Skin epidermis (tissue), 12 donors: ENCODE measurements around the gene HOXC12.

Experiments used
- H3K27ac ChIP-seq, 21 experiments: fragments of 200-600 bp; sonication (generic) in 11 of 21; one replicate each; pipeline ENCODE4 v1.5.0; 2020; ENCODE audit warnings: mild to moderate bottlenecking in 3 of 21, inconsistent platforms in 2 of 21, moderate library complexity in 2 of 21
- H3K4me3 ChIP-seq, 7 experiments: fragments of 200-600 bp; sonication (generic) in 2 of 7; one replicate each; pipeline ENCODE4 v1.5.0; 2020; ENCODE audit warnings: inconsistent platforms in 2 of 7, mild to moderate bottlenecking in 2 of 7, moderate library complexity in 1 of 7

HOXC12 gene

DNA sequence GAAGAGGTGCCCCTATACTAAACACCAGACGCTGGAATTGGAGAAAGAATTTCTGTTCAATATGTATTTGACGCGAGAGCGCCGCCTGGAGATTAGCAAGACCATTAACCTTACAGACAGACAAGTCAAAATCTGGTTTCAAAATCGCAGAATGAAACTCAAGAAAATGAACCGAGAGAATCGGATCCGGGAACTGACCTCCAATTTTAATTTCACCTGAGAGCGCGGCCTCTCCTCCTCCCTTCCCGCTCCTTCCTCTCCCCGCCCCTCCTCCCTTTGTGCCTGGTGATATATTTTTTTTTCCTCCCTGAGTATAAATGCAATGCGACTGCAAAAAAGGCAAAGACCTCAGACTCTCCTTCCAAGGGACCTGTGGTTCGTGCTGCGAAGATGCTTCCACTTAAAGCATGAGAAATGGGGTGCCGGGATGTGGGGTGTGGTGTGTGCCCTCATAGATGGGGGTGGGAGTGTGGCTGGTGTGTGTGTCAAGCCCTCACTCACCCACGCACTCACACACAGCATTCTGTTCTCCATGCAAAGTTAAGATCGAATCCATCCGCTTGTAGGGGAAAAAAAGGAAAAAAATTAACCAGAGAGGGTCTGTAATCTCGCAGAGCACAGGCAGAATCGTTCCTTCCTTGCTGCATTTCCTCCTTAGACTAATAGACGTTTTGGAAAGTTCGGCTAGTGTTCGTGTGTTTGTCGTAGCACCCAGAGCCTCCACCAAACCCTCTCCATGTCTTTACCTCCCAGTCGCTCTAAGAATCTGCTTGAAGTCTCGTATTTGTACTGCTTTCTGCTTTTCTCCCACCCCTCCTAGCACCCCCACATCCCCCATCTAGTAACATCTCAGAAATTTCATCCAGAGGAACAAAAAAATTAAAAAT, 34.8 kb downstream of the HOXC12 start:
- H3K27ac ChIP-seq = peak overlapping the region in 5 of 21 experiments; percentile 0 to 98 (median 53)
- no peak overlapping the region for H3K4me3 ChIP-seq

- H3K27ac ChIP-seq = peak overlapping the region in 6 of 21 experiments; percentile 12 to 98 (median 48)
- no peak overlapping the region for H3K4me3 ChIP-seq
Measured at GRCh38 chr12:53990311-53991076, 35.8 kb downstream of the HOXC12 start.

DNA sequence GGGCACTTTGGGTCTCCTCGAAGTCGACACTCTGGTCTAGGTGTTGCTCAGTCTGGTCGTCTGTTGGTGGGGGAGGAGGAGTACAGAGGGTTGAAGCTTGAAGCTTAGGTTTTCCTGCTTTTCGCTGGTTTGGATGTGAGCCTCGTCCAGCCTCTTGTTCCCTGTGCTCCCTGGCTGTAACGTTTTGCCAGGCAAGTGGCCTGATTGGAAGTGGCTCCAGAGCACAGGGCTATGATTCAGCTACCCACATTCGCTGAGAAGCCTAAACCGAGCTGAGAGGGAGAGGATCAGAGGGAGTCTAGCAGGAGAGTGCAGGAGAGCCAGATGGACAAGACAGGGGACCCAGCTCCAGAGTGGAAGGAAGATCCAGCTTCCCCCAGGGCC, 36.4 kb downstream of the HOXC12 start:
- Histone ChIP-seq H3K4me3 (no peak overlapping the region), H3K27ac (peak overlapping the region in 6 of 21 experiments; percentile 12 to 98 (median 72))

- H3K4me3 ChIP-seq = no peak overlapping the region
- H3K27ac ChIP-seq = peak overlapping the region in 4 of 21 experiments; percentile 97 to 98 (median 98)
Measured at GRCh38 chr12:53992377-53992889, 37.7 kb downstream of the HOXC12 start.

GRCh38 chr12:53993162-53994008, 38.7 kb downstream of the HOXC12 start:
- peak overlapping the region in 6 of 21 experiments; percentile 80 to 98 (median 98) for H3K27ac ChIP-seq
- H3K4me3 ChIP-seq = no peak overlapping the region

DNA sequence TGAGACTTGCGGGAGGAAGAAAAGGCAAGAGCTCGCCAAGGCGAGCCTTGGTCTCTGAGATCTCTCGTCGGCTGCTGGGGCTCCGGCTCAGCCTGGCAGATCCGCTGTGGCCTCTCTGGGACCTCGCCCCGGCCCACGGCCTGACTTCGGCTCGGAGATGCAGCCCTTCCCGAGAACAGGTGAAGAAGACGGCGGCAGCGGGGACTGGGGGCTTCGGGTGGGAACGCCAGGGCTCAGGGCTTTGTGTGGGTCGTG, 39.2 kb downstream of the HOXC12 start:
- peak overlapping the region in 10 of 21 experiments; percentile 35 to 98 (median 88) for H3K27ac ChIP-seq
- H3K4me3 ChIP-seq = peak overlapping the region in 2 of 7 experiments; percentile 33 to 54

- Histone ChIP-seq H3K27ac (peak overlapping the region in 16 of 21 experiments; percentile 35 to 98 (median 86)), H3K4me3 (peak overlapping the region in 6 of 7 experiments; percentile 33 to 54 (median 40))
Measured at GRCh38 chr12:53994264-53995001, 39.7 kb downstream of the HOXC12 start.

DNA sequence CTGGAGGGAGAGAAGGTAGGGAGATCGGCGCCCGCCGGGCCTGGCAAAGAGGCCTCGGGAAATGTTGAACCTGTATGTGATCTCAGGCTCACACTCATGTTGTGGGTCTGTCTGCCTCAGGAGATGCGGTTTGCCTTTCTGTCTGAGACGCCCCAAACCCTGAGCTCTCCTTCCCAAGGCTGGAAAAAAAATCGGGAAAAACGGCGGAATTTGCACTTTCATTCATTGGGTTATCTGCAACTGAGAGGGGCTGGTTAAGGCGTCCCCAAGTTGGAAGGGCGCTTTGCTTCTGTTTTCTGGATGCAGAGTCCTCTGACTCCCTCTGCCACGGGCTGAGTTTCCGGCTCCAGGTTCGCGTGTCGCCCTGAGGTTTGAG, 40.3 kb downstream of the HOXC12 start:
- peak overlapping the region; percentile 31 to 54 (median 39) for H3K4me3 ChIP-seq
- peak overlapping the region in 17 of 21 experiments; percentile 28 to 98 (median 85) for H3K27ac ChIP-seq

- Histone ChIP-seq H3K27ac (peak overlapping the region in 20 of 21 experiments; percentile 11 to 98 (median 82)), H3K4me3 (peak overlapping the region; percentile 31 to 54 (median 39))
Measured at GRCh38 chr12:53995378-53996239, 40.9 kb downstream of the HOXC12 start.

DNA sequence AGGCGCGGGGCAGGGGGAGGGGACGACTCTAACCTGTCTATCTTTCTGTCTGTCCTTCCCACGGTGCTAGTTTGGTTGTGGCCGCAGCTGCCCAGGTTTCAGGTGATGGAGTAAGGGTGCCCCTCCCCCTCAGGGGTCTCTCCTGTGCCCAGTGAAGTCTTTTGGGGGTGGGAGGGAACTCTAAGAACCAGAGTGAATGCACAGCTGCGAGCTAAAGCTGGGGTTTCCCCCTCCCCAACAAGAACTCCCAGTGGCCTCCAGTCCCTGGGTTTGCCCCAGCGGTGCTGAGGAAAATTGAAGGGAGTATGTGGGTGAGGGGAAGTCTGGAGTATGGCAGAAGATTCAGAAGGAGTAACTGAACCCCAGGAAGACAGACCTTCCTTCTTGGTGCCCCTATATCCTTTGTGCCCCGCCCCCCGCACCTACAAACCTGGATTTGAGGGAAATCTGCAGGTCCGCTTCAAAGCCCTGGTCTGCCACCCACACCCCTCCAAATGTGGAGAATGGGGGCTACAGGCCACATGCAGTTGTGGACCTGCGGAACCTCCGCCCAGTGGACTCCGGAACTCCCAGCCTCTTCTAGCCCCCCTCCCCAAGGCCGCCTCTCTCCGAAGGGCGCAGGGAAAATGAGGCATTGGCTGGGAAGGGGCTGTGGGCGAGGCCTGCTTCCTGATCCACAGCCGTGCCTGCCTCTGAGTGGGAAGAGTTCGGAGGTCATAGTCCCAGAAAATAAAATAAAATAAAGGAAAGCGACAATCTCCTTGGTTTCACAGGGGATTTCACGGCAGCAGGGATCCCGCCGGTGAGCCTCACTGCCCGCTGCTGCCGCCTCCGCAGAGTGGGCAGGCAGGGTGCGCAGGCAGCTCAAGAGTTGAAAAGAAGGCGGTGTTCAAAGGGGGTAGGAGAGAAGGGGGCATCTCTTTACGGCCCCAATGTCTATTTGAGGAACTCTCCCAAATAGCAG, 41.8 kb downstream of the HOXC12 start:
- Histone ChIP-seq H3K27ac (peak overlapping the region in 18 of 21 experiments; percentile 11 to 98 (median 84)), H3K4me3 (peak overlapping the region; percentile 31 to 54 (median 39))

- Histone ChIP-seq H3K4me3 (peak overlapping the region in 1 of 7 experiments; percentile 4), H3K27ac (peak overlapping the region in 12 of 21 experiments; percentile 1 to 98 (median 84))
Measured at GRCh38 chr12:53997204-53998109, 42.8 kb downstream of the HOXC12 start.

GRCh38 chr12:53998110-53998899, 43.6 kb downstream of the HOXC12 start:
- Histone ChIP-seq H3K27ac (peak overlapping the region in 8 of 21 experiments; percentile 40 to 98 (median 94)), H3K4me3 (peak overlapping the region in 1 of 7 experiments; percentile 64)

DNA sequence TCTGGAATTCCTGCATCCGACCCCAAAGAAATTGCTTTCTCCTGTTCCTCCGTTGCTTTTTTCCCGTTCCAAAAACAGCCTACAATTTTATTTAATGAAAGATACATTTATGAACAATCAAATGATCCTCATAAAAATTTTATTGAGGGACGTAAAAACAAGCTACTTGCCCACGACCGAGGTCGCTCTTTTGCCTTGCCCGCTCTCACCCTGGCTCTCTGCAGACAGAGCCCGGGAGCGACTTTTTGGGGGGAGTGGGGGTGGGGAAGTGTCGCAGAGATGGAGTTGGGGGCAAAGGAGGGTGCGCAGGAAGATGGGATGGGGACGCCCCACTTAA, 44.2 kb downstream of the HOXC12 start:
- peak overlapping the region in 8 of 21 experiments; percentile 88 to 99 (median 95) for H3K27ac ChIP-seq
- H3K4me3 ChIP-seq = peak overlapping the region in 4 of 7 experiments; percentile 40 to 68 (median 55)

- H3K27ac ChIP-seq = peak overlapping the region in 19 of 21 experiments; percentile 54 to 99 (median 88)
Measured at GRCh38 chr12:53999559-54000115, 44.9 kb downstream of the HOXC12 start.

More at GRCh38 chr12:53999559-54000115, 44.9 kb downstream of the HOXC12 start:
- peak overlapping the region; percentile 40 to 68 (median 46) for H3K4me3 ChIP-seq
